Tibial nerve (tissue), 4 donors: ENCODE results near the gene CYP27A1. TPM values are rescaled to one million over a fixed set of nuclear protein-coding genes. Genes with fewer than 3 reads are reported as not detected.

Experiments used
- DNase-seq, 2 donors: peaks; one replicate each; pipeline ENCODE4 v3.0.0-alpha.2; 2019; ENCODE audit warnings: low spot score in 2 of 2
- H3K27ac ChIP-seq, 4 donors: fragments of 200-600 bp; sonication (generic) in 3 of 4; one replicate each; pipeline ENCODE4 v1.5.1; 2017 to 2019; ENCODE audit warnings: mild to moderate bottlenecking in 1 of 4
- H3K27me3 ChIP-seq, 2 donors: fragments of 200-600 bp; sonication (generic) in 1 of 2; one replicate each; pipeline versions ENCODE4 v1.5.1 to v1.6.0; 2017 to 2019
- H3K36me3 ChIP-seq, 3 donors: fragments of 200-600 bp; sonication (generic); one replicate each; pipeline ENCODE4 v1.5.1; 2018 to 2019
- H3K4me1 ChIP-seq, 4 donors: fragments of 200-600 bp; sonication (generic) in 3 of 4; one replicate each; pipeline ENCODE4 v1.5.1; 2017 to 2019
- H3K4me3 ChIP-seq, 4 donors: fragments of 200-600 bp; sonication (generic) in 3 of 4; one replicate each; pipeline ENCODE4 v1.5.1; 2017 to 2019; ENCODE audit warnings: mild to moderate bottlenecking in 1 of 4, moderate library complexity in 1 of 4
- H3K9me3 ChIP-seq, 4 donors: fragments of 200-600 bp; sonication (generic) in 3 of 4; one replicate each; pipeline ENCODE4 v1.5.1; 2017 to 2019
- EP300 ChIP-seq, 2 donors: sonication (generic); formaldehyde crosslinking; IDR thresholded peaks; one replicate each; pipeline ENCODE4 v1.6.1; 2017; ENCODE audit warnings: antibody characterized with exemption in 2 of 2, mild to moderate bottlenecking in 1 of 2
- POLR2A ChIP-seq, 2 donors: fragments of 450-650 bp; IDR thresholded peaks; one replicate each; pipeline ENCODE4 v1.6.1; 2017; ENCODE audit warnings: antibody characterized with exemption in 2 of 2, mild to moderate bottlenecking in 2 of 2, moderate library complexity in 2 of 2
- WGBS, 2 donors: methylation state at CpG; one replicate each; pipeline ENCODE4 v1.1.5; 2018; 5-methylcytosine and 5-hydroxymethylcytosine counted together
- total RNA-seq, 4 donors: library from RNA; depleted of rRNA; stranded (reverse); fragments of >200 nt; gene quantifications; one replicate each; pipeline ENCODE4 v1.1.0, GENCODE V29; 2016
- TF ChIP-seq, protein P1 (sequence below), 5 experiments: fragments of 200-600 bp in 3 of 5; fragments of 450-650 bp in 2 of 5; sonication (generic) in 3 of 5; IDR thresholded peaks; one replicate each; pipeline ENCODE4 v1.5.1; 2016 to 2019; ENCODE audit warnings: antibody characterized with exemption in 5 of 5, mild to moderate bottlenecking in 3 of 5, moderate library complexity in 2 of 5

The CYP27A1 gene
- total RNA-seq, 4 donors from 2014 or later, result 57.6 to 92.4 (median 78.9) TPM

DNA sequence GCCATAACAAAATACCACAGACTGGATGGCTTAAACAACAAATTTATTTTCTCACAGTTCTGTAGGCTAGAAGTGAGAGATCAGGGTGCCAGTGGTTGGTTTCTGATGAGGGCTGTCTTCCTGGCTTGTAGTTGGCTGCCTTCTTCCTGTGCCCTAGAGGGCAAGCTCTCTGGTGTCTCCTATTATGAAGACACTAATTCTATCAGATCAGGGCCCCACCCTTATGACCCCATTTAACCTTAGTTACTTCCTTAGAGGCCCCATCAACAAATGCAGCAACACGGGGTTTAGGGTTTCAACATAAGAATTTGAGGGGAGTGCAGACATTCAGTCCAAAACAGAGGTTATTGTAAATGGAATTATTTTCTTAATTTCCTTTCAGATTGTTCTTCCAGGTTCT is 22.9 kb downstream of the CYP27A1 start:
- peaks cover 0 to 2% (median 0%) of the 10 kb centered on the region in 3 donors for H3K36me3 ChIP-seq
- WGBS, 2 donors, result 65 to 90% methylated on average over 1 of the region's 1 CpG
- H3K4me1 ChIP-seq, result peaks cover 0 to 32% (median 10%) of the 10 kb centered on the region in 4 donors
- peak overlapping the region in 3 of 4 donors; percentile 67 to 92 (median 87) for H3K27ac ChIP-seq
- TF ChIP-seq POLR2A (IDR thresholded peaks at IDR 0.05) (no peak), EP300 (IDR thresholded peaks at IDR 0.05) (no peak)
- TF ChIP-seq, protein P1, sequence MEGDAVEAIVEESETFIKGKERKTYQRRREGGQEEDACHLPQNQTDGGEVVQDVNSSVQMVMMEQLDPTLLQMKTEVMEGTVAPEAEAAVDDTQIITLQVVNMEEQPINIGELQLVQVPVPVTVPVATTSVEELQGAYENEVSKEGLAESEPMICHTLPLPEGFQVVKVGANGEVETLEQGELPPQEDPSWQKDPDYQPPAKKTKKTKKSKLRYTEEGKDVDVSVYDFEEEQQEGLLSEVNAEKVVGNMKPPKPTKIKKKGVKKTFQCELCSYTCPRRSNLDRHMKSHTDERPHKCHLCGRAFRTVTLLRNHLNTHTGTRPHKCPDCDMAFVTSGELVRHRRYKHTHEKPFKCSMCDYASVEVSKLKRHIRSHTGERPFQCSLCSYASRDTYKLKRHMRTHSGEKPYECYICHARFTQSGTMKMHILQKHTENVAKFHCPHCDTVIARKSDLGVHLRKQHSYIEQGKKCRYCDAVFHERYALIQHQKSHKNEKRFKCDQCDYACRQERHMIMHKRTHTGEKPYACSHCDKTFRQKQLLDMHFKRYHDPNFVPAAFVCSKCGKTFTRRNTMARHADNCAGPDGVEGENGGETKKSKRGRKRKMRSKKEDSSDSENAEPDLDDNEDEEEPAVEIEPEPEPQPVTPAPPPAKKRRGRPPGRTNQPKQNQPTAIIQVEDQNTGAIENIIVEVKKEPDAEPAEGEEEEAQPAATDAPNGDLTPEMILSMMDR (IDR thresholded peaks at IDR 0.05), result no peak
- H3K4me3 ChIP-seq, result no peak overlapping the region
- DNase-seq, result no peak
- H3K27me3 ChIP-seq, result no peaks in the 10 kb centered on the region
- H3K9me3 ChIP-seq, result peaks cover 0 to 10% (median 0%) of the 10 kb centered on the region in 4 donors

DNA sequence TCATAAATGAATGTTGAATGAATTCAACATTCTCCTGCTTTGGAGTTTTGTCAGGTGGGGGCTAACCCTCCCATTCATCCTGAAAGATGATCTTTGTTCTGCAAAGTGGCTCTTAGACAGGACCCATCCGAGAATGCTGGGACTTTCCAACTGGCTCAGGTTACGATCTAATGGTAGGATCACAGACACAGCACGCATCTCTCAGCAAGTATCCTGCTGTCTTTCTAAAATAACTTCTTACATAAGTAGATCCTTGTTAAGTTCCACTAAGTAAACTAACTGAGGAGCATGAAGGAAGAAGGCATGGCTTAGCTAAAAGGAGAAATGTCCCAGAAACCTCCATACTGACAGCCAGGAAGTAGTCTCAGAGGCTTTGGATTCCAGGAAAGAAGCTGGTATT is 23.7 kb downstream of the CYP27A1 start:
- Histone ChIP-seq H3K27me3 (no peaks in the 10 kb centered on the region), H3K4me1 (peaks cover 0 to 37% (median 10%) of the 10 kb centered on the region in 4 donors), H3K27ac (peak overlapping the region; percentile 52 to 92 (median 77)), H3K9me3 (peaks cover 0 to 10% (median 0%) of the 10 kb centered on the region in 4 donors), H3K4me3 (no peak overlapping the region), H3K36me3 (peaks cover 0 to 5% (median 0%) of the 10 kb centered on the region in 3 donors)
- WGBS, 2 donors, result 12 to 36% methylated on average over 3 of the region's 3 CpGs
- no peak for DNase-seq
- TF ChIP-seq POLR2A (IDR thresholded peaks at IDR 0.05), result no peak
- no peak for TF ChIP-seq EP300 (IDR thresholded peaks at IDR 0.05)
- TF ChIP-seq, protein P1 (IDR thresholded peaks at IDR 0.05), result no peak

DNA sequence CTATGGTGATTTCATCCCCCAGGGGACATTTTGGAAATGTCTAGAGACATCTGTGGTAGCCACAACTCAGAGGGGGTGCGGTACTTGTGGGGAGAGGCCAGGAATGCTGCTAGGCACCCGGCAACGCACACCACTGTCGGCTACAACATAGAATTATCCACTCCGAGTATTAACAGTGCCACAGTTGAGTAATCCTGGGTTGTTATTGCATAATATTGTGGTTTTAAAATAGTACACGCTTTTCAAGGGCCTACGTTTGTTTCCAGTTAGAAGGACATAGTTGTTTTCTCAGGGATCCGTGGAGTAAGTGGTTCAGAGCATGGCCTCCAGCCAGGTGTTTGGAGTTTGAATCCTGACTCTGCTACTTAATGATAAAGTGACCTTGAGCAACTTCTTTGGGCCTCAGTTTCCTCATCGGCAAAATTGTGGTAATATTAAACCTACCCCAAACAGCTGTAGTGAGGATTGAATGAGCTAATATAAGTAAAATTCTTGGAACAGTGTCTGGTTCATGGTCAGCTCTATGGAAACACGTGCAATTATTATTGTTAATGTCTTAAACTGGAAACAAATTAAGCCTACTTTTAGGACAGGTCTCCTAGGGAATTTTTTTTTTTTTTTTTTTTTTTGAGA is 24.5 kb downstream of the CYP27A1 start:
- TF ChIP-seq POLR2A (IDR thresholded peaks at IDR 0.05), result peak in 1 of 2 donors; percentile 13
- TF ChIP-seq, protein P1 (IDR thresholded peaks at IDR 0.05), result no peak
- peak; percentile 93 to 97 for TF ChIP-seq EP300 (IDR thresholded peaks at IDR 0.05)
- H3K4me3 ChIP-seq, result no peak overlapping the region
- WGBS, 2 donors, result 22 to 24% methylated on average over 10 of the region's 10 CpGs
- H3K27me3 ChIP-seq, result no peaks in the 10 kb centered on the region
- peak overlapping the region; percentile 52 to 92 (median 77) for H3K27ac ChIP-seq
- peak; percentile 77 to 88 for DNase-seq
- H3K4me1 ChIP-seq, result peaks cover 0 to 41% (median 10%) of the 10 kb centered on the region in 4 donors
- H3K9me3 ChIP-seq, result peaks cover 0 to 10% (median 0%) of the 10 kb centered on the region in 4 donors
- peaks cover 0 to 7% (median 0%) of the 10 kb centered on the region in 3 donors for H3K36me3 ChIP-seq

DNA sequence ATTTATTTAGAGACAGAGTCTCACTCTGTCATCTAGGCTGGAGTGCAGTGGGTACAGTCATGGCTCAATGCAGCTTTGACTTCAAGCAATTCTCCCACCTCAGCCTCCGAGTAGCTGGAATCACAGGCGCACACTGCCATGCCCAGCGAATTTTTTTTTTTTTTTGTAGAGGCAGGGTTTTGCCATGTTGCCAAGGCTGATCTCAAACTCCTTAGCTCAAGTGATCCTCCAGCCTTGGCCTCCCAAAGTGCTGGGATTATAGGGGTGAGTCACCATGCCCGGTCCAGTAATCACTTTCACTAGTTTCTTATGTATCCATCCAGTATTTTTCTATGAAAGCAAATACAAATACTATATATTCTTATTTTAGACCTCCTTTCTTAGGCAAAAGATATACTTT is 25.7 kb downstream of the CYP27A1 start:
- no peaks in the 10 kb centered on the region for H3K27me3 ChIP-seq
- peaks cover 0 to 42% (median 10%) of the 10 kb centered on the region in 4 donors for H3K4me1 ChIP-seq
- no peak overlapping the region for H3K4me3 ChIP-seq
- H3K36me3 ChIP-seq, result peaks cover 0 to 18% (median under 1%) of the 10 kb centered on the region in 3 donors
- peak overlapping the region in 3 of 4 donors; percentile 67 to 92 (median 87) for H3K27ac ChIP-seq
- DNase-seq, result no peak
- H3K9me3 ChIP-seq, result peaks cover 0 to 10% (median 0%) of the 10 kb centered on the region in 4 donors
- 81 to 93% methylated on average over 4 of the region's 4 CpGs for WGBS, 2 donors
- TF ChIP-seq, protein P1 (IDR thresholded peaks at IDR 0.05), result no peak
- TF ChIP-seq POLR2A (IDR thresholded peaks at IDR 0.05) (no peak), EP300 (IDR thresholded peaks at IDR 0.05) (no peak)

DNA sequence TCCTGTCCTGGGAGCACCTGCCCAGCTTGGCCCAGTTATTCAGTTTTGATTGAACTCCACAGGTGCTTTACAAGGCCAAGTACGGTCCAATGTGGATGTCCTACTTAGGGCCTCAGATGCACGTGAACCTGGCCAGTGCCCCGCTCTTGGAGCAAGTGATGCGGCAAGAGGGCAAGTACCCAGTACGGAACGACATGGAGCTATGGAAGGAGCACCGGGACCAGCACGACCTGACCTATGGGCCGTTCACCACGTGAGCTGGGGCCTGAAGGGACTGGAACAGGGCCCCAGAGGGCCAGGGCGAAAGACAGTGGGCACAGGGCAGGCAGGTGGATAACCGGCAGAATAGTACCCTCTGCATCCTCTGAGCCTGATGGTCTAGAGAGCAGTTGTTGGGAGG is 27.6 kb downstream of the CYP27A1 start:
- Histone ChIP-seq H3K36me3 (peaks cover 0 to 37% (median 16%) of the 10 kb centered on the region in 3 donors), H3K4me1 (peaks cover 0 to 38% (median 10%) of the 10 kb centered on the region in 4 donors), H3K27me3 (no peaks in the 10 kb centered on the region), H3K9me3 (peaks cover 0 to 4% (median 0%) of the 10 kb centered on the region in 4 donors), H3K4me3 (no peak overlapping the region), H3K27ac (no peak overlapping the region)
- TF ChIP-seq POLR2A (IDR thresholded peaks at IDR 0.05), result no peak
- TF ChIP-seq, protein P1 (IDR thresholded peaks at IDR 0.05), result no peak
- no peak for TF ChIP-seq EP300 (IDR thresholded peaks at IDR 0.05)
- 95% methylated on average over 12 of the region's 12 CpGs for WGBS, 2 donors
- no peak for DNase-seq
